Measurements from ENCODE around the gene CD3D.
A peak's percentile ranks its signal among the peaks of the same experiment; 100 is the strongest.

Gene CD3D

GRCh38 chr11:118301600-118302195 is 40.8 kb downstream of the CD3D start:
- TF ChIP-seq YY1 (IDR thresholded peaks at IDR 0.05; ENCODE audit: low read depth) (no peak), TCF12 (IDR thresholded peaks at IDR 0.05; ENCODE audit: low read depth) (no peak), FOXM1 (IDR thresholded peaks at IDR 0.05; ENCODE audit: borderline replicate concordance, low read depth) (no peak), TAF1 (IDR thresholded peaks at IDR 0.05; ENCODE audit: low read depth) (no peak), NFIC (IDR thresholded peaks at IDR 0.05) (no peak), EGR1 (IDR thresholded peaks at IDR 0.05) (no peak)

- TF ChIP-seq RAD21 (IDR thresholded peaks at IDR 0.05; ENCODE audit: low read depth) (peak; percentile 60), EP300 (IDR thresholded peaks at IDR 0.05; ENCODE audit: borderline replicate concordance) (no peak), ZBTB7A (IDR thresholded peaks at IDR 0.05; ENCODE audit: low read depth) (no peak), MAX (IDR thresholded peaks at IDR 0.05) (no peak)
Measured at GRCh38 chr11:118295815-118296454, 46.6 kb downstream of the CD3D start.

GRCh38 chr11:118295199-118295598 is 47.3 kb downstream of the CD3D start:
- TF ChIP-seq, protein P1, sequence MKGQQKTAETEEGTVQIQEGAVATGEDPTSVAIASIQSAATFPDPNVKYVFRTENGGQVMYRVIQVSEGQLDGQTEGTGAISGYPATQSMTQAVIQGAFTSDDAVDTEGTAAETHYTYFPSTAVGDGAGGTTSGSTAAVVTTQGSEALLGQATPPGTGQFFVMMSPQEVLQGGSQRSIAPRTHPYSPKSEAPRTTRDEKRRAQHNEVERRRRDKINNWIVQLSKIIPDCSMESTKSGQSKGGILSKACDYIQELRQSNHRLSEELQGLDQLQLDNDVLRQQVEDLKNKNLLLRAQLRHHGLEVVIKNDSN (IDR thresholded peaks at IDR 0.05), result no peak
- TF ChIP-seq REST (IDR thresholded peaks at IDR 0.05; ENCODE audit: low read depth) (no peak), FOXM1 (IDR thresholded peaks at IDR 0.05; ENCODE audit: borderline replicate concordance, low read depth) (no peak), EGR1 (IDR thresholded peaks at IDR 0.05) (no peak), TEAD4 (IDR thresholded peaks at IDR 0.05) (no peak), RAD21 (IDR thresholded peaks at IDR 0.05; ENCODE audit: low read depth) (no peak), NFIC (IDR thresholded peaks at IDR 0.05) (no peak), ZBTB7A (IDR thresholded peaks at IDR 0.05; ENCODE audit: low read depth) (no peak), CREB1 (IDR thresholded peaks at IDR 0.05; ENCODE audit: low read depth) (no peak), MAX (IDR thresholded peaks at IDR 0.05) (no peak), EP300 (IDR thresholded peaks at IDR 0.05; ENCODE audit: borderline replicate concordance) (no peak), TAF1 (IDR thresholded peaks at IDR 0.05; ENCODE audit: low read depth) (no peak), YY1 (IDR thresholded peaks at IDR 0.05; ENCODE audit: low read depth) (no peak), TCF12 (IDR thresholded peaks at IDR 0.05; ENCODE audit: low read depth) (no peak), CEBPB (IDR thresholded peaks at IDR 0.05) (no peak)

DNA sequence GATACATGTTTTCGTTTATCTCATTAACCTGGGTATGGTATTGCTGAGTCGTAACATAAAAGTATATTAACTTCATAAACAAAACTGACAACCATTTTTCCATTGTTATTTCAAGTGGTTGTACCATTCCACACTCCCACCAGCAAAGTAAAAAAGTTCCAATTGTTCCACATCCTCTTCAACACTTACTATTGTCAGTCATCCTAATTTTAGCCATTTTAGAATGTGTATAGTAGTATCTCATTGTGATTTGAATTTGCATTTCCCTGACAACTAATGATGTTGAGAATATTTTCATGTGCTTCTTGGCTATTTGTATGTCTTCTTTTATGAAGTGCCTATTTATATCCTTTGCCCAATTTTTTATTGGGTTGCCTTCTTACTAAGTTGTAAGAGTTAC is 48.5 kb downstream of the CD3D start:
- no peak for TF ChIP-seq TEAD4 (IDR thresholded peaks at IDR 0.05)
- TF ChIP-seq CEBPB (IDR thresholded peaks at IDR 0.05), result no peak
- no peak for TF ChIP-seq EP300 (IDR thresholded peaks at IDR 0.05; ENCODE audit: borderline replicate concordance)
- TF ChIP-seq YY1 (IDR thresholded peaks at IDR 0.05; ENCODE audit: low read depth), result no peak
- TF ChIP-seq TAF1 (IDR thresholded peaks at IDR 0.05; ENCODE audit: low read depth), result no peak
- TF ChIP-seq MAX (IDR thresholded peaks at IDR 0.05), result no peak
- TF ChIP-seq REST (IDR thresholded peaks at IDR 0.05; ENCODE audit: low read depth), result no peak
- TF ChIP-seq ZBTB7A (IDR thresholded peaks at IDR 0.05; ENCODE audit: low read depth), result no peak
- no peak for TF ChIP-seq CREB1 (IDR thresholded peaks at IDR 0.05; ENCODE audit: low read depth)
- TF ChIP-seq NFIC (IDR thresholded peaks at IDR 0.05), result no peak
- TF ChIP-seq, protein P1 (IDR thresholded peaks at IDR 0.05), result no peak
- no peak for TF ChIP-seq RAD21 (IDR thresholded peaks at IDR 0.05; ENCODE audit: low read depth)
- TF ChIP-seq TCF12 (IDR thresholded peaks at IDR 0.05; ENCODE audit: low read depth), result no peak
- TF ChIP-seq FOXM1 (IDR thresholded peaks at IDR 0.05; ENCODE audit: borderline replicate concordance, low read depth), result no peak
- no peak for TF ChIP-seq EGR1 (IDR thresholded peaks at IDR 0.05)

- TF ChIP-seq TAF1 (IDR thresholded peaks at IDR 0.05; ENCODE audit: low read depth), result no peak
- no peak for TF ChIP-seq CREB1 (IDR thresholded peaks at IDR 0.05; ENCODE audit: low read depth)
- no peak for TF ChIP-seq EGR1 (IDR thresholded peaks at IDR 0.05)
- TF ChIP-seq MAX (IDR thresholded peaks at IDR 0.05), result no peak
- TF ChIP-seq TCF12 (IDR thresholded peaks at IDR 0.05; ENCODE audit: low read depth), result no peak
- no peak for TF ChIP-seq EP300 (IDR thresholded peaks at IDR 0.05; ENCODE audit: borderline replicate concordance)
- TF ChIP-seq ZBTB7A (IDR thresholded peaks at IDR 0.05; ENCODE audit: low read depth), result no peak
- no peak for TF ChIP-seq REST (IDR thresholded peaks at IDR 0.05; ENCODE audit: low read depth)
- TF ChIP-seq CEBPB (IDR thresholded peaks at IDR 0.05), result no peak
- TF ChIP-seq RAD21 (IDR thresholded peaks at IDR 0.05; ENCODE audit: low read depth), result no peak
- no peak for TF ChIP-seq YY1 (IDR thresholded peaks at IDR 0.05; ENCODE audit: low read depth)
- TF ChIP-seq, protein P1 (IDR thresholded peaks at IDR 0.05), result no peak
- TF ChIP-seq NFIC (IDR thresholded peaks at IDR 0.05), result no peak
Measured at GRCh38 chr11:118291477-118292135, 50.9 kb downstream of the CD3D start.
